ENCODE measurements around the gene CACNB2. TPM values are rescaled to one million over a fixed set of nuclear protein-coding genes. Genes with fewer than 3 reads are reported as not detected.

The CACNB2 gene
- total RNA-seq, 1 donor from 2014 or later = 2.2 TPM

DNA sequence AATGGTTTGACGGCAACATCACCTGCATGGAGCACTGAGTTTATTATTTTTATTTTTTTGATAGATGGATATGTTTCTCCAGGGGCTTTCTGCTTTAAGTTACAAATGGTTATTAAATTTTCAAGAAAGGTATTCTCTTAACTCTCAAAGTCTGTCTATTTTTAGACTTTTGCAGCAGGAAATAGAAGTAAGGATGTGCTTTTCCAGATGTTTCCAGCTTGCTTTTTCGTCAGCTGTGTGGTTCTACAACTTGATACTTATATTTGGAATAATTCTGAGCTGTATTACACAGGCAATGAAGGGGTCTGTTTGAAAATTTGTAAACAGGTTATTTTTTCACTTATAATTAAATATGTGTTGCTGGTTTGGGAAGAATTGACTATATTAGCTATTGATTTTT, 69.0 kb downstream of the CACNB2 start:
- no peak for DNase-seq (ENCODE audit: low read depth, low spot score)
- H3K27me3 Mint-ChIP-seq (ENCODE audit: low read depth) = peaks cover 3% of the 10 kb centered on the region
- H3K9me3 Mint-ChIP-seq = no peaks in the 10 kb centered on the region
- no peaks in the 10 kb centered on the region for H3K36me3 Mint-ChIP-seq (ENCODE audit: low read depth)
- H3K4me1 Mint-ChIP-seq = peaks cover 3% of the 10 kb centered on the region
- no peak overlapping the region for H3K4me3 Mint-ChIP-seq
- no peak for TF ChIP-seq CTCF (conservative IDR thresholded peaks at IDR 0.05)
- no peak overlapping the region for H3K27ac Mint-ChIP-seq (ENCODE audit: unreplicated experiment)

DNA sequence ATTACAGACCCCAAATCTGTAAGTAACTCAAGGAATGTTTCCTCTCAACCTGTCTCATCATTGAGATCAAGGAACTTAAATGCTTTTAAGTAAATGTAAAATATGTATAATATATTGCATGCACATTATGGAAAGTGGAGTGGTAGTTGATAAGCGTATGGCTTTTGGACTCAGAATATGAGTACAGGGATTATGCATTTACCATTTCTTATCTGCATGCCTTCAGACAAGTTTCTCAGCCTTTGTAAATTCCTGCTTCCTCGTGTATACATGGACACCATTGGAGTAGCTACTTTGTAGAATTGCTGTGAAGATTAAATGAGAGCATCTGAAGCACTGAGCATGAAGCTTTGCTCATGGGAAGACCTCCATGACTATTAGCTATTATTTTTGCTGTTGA, 70.5 kb downstream of the CACNB2 start:
- Mint-ChIP-seq H3K4me3 (no peak overlapping the region), H3K27me3 (ENCODE audit: low read depth) (peaks cover 6% of the 10 kb centered on the region), H3K4me1 (peaks cover 3% of the 10 kb centered on the region), H3K9me3 (no peaks in the 10 kb centered on the region), H3K36me3 (ENCODE audit: low read depth) (no peaks in the 10 kb centered on the region), H3K27ac (ENCODE audit: unreplicated experiment) (no peak overlapping the region)
- no peak for DNase-seq (ENCODE audit: low read depth, low spot score)
- TF ChIP-seq CTCF (conservative IDR thresholded peaks at IDR 0.05) = no peak

GRCh38 chr10:18211862-18212261, 71.6 kb downstream of the CACNB2 start:
- TF ChIP-seq CTCF (conservative IDR thresholded peaks at IDR 0.05) = no peak
- peaks cover 3% of the 10 kb centered on the region for H3K27me3 Mint-ChIP-seq (ENCODE audit: low read depth)
- H3K27ac Mint-ChIP-seq (ENCODE audit: unreplicated experiment) = no peak overlapping the region
- H3K4me1 Mint-ChIP-seq = peaks cover 3% of the 10 kb centered on the region
- DNase-seq (ENCODE audit: low read depth, low spot score) = no peak
- H3K4me3 Mint-ChIP-seq = no peak overlapping the region
- no peaks in the 10 kb centered on the region for H3K36me3 Mint-ChIP-seq (ENCODE audit: low read depth)
- H3K9me3 Mint-ChIP-seq = no peaks in the 10 kb centered on the region

DNA sequence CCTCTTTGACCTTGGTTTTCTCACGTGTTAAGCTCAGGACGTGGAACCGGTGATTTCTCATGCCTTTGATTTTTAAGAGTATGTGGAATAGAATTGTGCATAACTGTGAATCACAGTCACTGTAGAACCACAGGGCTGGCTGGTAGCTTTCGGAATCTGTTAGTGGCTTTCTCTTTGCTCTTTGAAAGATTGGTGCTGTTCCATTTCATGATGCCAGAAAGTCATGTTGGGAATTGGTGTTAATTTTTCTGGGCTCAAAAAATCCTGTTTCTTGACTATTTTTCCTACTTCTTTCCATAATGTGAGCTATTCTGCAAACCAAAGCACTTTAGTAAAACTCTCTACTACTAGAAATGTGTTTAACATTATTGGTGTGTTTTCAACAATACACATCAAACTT, 73.0 kb downstream of the CACNB2 start:
- Mint-ChIP-seq H3K9me3 (no peaks in the 10 kb centered on the region), H3K27ac (ENCODE audit: unreplicated experiment) (no peak overlapping the region), H3K4me3 (no peak overlapping the region), H3K27me3 (ENCODE audit: low read depth) (peaks cover 3% of the 10 kb centered on the region), H3K36me3 (ENCODE audit: low read depth) (no peaks in the 10 kb centered on the region), H3K4me1 (peaks cover 3% of the 10 kb centered on the region)
- no peak for DNase-seq (ENCODE audit: low read depth, low spot score)
- no peak for TF ChIP-seq CTCF (conservative IDR thresholded peaks at IDR 0.05)

DNA sequence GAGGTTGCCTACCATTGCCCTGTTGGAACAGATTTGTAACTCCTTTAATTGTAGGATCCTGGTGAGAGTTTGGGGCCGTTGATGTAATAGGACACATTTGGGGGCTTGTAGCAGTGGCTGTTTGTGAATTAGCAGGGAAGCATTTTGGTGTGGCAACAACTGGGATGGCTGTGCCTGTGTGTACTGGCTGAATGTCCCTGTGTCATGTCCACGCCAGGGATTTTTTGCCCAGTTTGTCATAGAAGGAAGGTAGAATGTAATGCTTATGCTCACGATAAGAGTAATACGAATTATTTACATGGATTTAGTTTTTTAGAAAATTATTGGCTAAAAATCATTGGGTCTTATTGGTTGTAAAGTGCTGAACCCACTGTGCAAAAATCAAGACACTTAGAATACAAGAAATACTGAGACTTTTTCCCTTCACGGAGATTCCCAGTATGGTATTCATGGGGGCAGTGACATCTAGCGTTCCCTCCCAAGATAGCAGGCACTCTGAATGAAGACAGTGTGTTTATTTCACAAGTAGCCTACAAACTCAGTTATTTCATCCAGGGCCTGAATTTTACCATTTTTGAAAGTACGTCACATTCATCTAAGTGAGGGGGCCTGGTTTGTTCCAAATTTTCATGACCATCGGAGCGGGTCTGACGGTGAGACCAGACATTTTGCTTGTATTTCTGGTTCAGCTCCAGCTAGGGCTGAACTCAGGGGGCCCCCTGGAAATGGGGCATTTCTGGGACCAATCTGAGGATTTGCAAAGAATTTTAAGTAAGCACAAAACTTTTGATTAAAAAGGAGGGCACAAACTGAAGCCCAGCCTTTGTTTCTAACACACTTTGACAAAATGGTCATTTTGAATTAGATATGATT, 74.7 kb downstream of the CACNB2 start:
- Mint-ChIP-seq H3K4me3 (no peak overlapping the region), H3K27me3 (ENCODE audit: low read depth) (peaks cover 3% of the 10 kb centered on the region), H3K36me3 (ENCODE audit: low read depth) (no peaks in the 10 kb centered on the region), H3K27ac (ENCODE audit: unreplicated experiment) (no peak overlapping the region), H3K4me1 (peaks cover 3% of the 10 kb centered on the region), H3K9me3 (no peaks in the 10 kb centered on the region)
- TF ChIP-seq CTCF (conservative IDR thresholded peaks at IDR 0.05) = peak; percentile 88
- DNase-seq (ENCODE audit: low read depth, low spot score) = peak; percentile 61
